Transverse colon (tissue), 3 donors: ENCODE results near the gene CD79B.
"Not testable (repeated sequence)": the region's sequence is repeated elsewhere in the genome, so short reads cannot be mapped to it uniquely, and the experiment has no call there.

Source experiments
- EP300 ChIP-seq: sonication (generic); formaldehyde crosslinking; IDR thresholded peaks from one replicate; pipeline ENCODE4 v1.6.1; 2017; ENCODE audit warnings: antibody characterized with exemption, low read depth
- POLR2A ChIP-seq: fragments of 450-650 bp; IDR thresholded peaks from one replicate; pipeline ENCODE4 v1.6.1; 2016; ENCODE audit warnings: antibody characterized with exemption, mild to moderate bottlenecking, moderate library complexity
- TF ChIP-seq, protein P1 (sequence below), 5 experiments: fragments of 200-600 bp in 3 of 5; fragments of 450-650 bp in 2 of 5; sonication (generic) in 3 of 5; IDR thresholded peaks; 1 replicate in 2 of 5; 2 replicates in 3 of 5; pipeline ENCODE4 v1.5.1; 2016 to 2017; ENCODE audit warnings: antibody characterized with exemption in 5 of 5, inconsistent platforms in 3 of 5, mild to moderate bottlenecking in 2 of 5, moderate library complexity in 1 of 5

DNA sequence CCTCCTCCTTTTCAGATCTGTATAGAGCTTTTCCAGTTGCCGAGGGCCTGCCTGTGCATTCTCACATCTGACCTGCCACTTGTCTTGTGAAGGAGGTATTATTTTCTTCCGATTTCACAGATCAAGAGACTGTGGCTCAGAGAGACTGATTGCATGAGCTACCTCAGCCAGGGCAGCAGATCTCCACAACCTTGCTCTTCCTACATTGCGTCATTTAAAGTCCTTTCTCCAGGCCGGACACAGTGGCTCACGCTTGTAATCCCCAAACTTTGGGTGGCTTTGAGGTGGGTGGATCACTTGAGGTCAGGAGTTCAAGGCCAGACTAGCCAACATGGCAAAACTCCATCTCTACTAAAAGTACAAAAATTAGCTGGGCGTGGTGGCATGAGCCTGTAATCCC is 12.1 kb downstream of the CD79B start:
- TF ChIP-seq, protein P1, sequence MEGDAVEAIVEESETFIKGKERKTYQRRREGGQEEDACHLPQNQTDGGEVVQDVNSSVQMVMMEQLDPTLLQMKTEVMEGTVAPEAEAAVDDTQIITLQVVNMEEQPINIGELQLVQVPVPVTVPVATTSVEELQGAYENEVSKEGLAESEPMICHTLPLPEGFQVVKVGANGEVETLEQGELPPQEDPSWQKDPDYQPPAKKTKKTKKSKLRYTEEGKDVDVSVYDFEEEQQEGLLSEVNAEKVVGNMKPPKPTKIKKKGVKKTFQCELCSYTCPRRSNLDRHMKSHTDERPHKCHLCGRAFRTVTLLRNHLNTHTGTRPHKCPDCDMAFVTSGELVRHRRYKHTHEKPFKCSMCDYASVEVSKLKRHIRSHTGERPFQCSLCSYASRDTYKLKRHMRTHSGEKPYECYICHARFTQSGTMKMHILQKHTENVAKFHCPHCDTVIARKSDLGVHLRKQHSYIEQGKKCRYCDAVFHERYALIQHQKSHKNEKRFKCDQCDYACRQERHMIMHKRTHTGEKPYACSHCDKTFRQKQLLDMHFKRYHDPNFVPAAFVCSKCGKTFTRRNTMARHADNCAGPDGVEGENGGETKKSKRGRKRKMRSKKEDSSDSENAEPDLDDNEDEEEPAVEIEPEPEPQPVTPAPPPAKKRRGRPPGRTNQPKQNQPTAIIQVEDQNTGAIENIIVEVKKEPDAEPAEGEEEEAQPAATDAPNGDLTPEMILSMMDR (IDR thresholded peaks at IDR 0.05) = not testable (repeated sequence)
- TF ChIP-seq POLR2A, EP300: not testable (repeated sequence)
